HG03565 (cell line): ENCODE data around the gene NDUFS6.
"Not testable (repeated sequence)": the region's sequence is repeated elsewhere in the genome, so short reads cannot be mapped to it uniquely, and the experiment has no call there.

ENCODE experiments used
- ATAC-seq: cut with Tn5 transposase; IDR thresholded peaks from one replicate; pipeline ENCODE4 v1.9.1; 2021; ENCODE audit warnings: mild to moderate bottlenecking, moderate library complexity; ENCODE audit not compliant: unreplicated experiment

The NDUFS6 gene

DNA sequence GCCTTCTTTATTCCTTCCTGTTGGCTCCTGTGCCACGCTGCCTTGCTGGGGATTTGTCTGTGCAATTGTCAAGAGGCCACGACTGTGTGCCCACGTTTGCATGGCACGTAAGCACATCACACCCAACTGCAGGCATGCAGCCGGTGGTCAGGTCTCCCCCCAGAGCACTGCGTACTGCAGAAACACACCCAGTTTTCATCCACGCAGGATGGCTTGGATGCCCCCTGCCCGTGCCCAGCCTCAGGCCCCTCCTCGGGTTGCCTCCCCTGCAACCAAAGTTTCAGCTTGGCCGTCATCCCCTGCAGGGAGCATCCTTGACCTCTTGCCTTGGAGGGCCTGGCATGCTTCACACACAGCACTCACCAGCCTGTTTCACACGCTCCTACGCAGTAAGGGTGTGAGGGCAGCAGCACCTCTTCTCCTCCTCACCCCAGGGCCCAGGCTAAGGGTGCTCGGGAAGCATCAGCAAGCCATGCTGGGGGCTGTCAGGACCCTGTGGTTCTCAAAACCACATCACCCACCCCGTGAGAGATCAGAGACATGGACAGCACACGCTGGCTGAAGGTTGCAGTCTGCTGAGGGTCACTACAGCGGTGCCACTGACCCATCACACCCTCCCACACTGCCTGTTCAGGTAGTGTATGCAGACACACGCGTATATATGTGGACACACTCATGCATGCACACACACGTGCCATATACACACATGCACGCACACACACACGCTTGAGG is 4.7 kb upstream of the NDUFS6 start:
- ATAC-seq = no peak

DNA sequence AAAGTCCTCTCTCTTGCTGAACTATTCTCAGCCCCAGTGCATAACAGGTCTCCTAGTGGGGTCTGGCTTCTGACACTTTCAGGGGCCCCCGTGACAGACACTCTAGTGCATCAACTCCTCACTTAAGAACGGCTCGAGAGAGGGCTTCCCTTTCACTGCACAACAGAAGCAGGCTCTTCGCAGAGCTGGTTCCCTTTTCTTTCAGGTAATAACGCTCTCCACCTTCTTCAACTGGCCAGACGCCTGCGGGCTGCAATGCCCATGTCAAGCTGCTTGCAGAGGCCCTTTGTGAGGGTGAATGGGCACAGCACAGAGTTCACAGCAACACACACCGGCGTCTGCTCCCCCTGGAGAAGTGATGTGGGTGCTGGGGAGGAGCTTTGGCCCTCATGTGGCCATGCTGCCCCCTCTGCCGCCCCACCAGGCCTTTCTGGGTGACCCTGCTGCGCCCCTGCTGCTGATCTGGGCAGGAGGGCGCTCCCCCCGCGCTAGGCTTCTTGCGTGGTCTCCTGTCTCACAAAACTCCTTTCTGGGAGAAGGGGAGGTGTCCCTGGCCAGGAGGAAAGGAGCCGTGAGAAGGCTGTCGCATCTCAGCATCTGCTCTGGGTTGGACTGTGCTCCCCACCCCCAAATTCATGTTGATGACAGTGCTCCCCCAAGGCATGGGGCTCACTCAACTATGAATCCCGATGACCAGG is 4.0 kb upstream of the NDUFS6 start:
- no peak for ATAC-seq

DNA sequence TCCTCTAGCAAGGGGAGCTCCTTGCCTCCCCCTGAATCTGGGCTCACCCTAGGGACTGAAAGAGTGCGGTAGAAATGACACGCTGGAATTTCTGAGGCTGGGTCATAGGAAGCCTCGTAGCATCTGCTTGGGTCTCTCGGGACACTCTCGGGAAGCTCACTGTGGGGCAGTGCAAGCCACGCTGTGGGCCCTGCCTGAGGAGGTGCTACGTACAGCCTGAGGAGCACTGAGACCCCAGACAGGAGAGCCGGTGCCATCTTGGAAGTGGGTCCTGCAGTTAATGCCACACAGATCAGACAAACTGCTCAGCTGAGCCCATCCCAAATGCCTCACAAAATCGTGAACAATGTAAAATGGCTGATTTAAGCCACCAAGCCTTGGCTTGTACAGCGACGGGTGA is 3.4 kb upstream of the NDUFS6 start:
- no peak for ATAC-seq

DNA sequence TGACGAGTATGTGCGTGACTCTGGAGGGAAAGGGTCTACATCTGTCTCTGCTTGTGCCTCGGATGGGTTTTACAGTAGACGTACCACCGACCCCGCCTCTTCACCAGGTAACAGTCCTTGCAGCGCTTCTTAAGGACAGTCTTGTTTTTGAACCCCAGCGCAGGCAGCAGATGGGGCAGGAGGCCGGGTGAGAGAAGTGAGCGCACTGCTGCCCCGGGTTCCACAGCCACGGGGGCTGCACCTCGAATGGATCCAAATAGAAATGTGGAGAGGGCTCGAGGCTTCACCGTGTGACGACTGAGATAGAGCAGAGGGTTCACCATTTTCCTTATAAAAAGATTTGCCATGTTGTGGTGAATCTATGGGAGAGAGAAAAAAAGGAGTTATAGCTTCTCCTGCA is 2.6 kb upstream of the NDUFS6 start:
- not testable (repeated sequence) for ATAC-seq

DNA sequence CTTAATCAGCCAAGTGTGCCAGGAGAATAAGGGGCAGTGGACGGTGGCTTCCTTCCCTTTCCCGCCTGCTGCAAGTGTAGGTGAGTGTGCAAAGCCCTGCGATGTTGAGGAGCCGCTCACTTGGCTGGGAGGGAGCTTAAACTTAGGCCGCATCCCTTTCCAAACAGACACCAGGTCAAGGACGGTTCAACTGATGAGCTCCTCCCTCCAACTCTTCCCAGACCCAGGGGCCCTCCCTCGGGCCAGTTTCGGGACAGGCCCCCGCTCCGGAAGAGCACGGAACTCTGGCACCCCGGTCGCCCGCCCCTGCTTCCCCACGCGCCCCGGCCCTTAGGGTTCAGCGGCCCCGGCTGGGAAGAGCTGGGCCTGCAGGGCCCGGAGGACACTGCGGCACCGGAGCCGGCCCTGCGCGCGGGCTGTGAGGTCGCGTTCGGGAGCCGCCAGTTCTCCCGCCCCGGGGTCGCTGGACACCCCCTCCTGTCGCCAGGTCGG is 2.1 kb upstream of the NDUFS6 start:
- peak; percentile 11 for ATAC-seq

DNA sequence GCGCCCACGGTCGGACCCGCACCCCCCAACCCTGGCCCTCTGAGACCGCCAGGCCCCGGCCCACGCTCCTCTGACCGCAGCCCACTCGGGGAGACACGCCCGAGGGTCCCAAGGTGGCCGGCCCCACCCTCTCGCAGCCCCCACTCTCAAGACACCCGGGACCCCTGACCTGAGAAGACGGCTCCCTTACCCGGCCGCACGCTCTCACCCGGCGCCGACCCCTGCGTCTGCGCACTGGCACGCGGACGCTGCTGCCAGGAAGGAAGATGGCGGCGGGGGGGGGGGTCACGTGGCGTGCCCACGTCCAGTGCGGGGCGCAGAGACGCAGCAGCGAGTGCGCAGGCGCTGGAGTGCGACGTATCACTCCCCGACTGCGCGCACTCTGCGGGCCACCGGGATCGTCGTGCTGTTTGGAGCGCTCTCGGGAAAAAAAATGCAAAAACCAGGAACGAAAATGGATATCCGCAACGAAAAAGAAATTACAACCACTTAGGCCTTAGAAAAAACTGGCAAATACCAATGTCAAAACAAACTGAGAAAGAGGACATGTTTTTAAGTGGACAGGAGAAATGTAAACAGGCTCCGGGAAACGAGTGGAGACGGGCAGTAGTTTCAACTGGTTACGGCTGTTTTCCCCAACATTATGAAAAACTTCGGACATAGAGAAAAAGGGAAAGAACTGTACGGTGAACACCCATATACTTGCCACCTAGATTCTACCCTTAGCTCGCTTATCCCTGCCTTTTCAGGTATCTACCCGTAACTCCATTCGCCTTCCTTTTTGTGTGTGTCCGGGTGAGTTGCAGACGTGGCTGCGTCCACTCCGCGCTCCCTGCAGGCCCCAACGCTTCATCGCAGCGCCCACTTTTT is 1.4 kb upstream of the NDUFS6 start, which contains the start of gene MRPL36:
Gene MRPL36 (minus strand): TSS at position 236 of the 870 bp plus-strand sequence. CDS start 902 bp downstream, outside the sequence.
- peak; percentile 45 for ATAC-seq

DNA sequence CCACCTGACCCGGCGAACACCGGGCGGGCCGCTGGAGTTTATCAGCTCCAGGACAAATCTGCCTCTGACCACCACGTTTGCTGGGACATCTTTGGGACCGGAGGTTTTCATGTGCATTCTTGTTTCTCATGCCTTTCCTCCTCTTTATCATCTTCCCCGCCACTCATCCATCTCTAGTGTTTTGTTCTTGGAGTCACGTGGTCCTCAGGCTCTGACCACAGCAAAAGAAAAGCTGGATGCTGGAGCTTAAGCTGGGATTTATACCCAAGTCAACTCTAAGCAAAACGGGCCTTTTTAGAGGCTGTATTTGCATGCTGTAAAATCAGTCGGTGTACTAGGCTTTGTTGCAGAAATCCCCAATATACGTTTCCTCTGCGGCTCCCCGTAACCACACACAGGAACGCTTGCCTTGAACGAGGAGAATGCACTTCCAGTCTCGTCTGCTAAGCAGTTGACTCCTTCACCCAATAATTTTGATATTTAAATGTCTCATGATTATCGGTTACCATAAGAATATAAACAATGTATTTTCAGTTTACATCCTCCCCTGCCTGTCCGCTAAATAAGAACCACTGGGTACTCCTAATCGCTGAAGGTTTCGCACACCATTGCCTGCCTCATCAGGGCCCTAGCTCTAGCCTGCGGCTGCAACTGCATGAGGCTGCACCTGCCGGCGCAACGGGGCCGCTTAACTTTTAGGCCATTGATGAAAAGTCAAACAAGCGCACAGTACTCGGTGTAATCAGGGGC is 560 bp upstream of the NDUFS6 start:
- peak; percentile 18 for ATAC-seq

DNA sequence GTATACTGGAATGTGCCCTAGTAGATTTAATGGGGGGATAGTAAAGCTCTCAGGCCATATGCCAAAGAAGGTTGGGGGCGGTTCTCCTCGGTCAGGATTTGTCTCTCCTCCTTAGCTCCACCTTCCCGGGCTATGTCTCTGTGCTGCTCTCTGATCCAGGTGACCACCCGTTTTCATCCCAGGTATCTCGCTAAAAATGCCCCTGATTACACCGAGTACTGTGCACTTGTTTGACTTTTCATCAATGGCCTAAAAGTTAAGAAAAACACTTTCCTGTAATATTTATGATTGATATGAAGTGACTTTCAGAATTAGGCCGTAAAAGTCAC is 724 bp downstream of the NDUFS6 start:
- ATAC-seq = no peak

DNA sequence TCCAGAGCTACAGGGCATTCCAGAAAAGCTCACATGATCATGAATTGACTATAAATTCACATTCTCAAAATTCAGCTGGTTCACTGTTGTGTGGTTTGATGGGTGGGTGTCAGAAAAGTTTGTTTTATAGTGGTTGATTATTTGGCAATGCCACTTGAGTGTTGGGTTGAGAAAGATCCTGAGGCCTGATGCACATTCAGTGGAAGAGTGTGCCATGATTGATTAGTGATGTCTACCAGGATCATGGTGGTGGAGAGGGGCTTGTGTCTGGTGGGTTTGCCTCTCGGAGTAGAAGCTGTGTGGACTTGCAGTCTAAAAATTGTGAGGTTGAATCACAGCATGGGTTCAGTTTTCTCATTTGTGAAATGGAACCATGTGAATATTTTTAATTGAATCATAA is 2.0 kb downstream of the NDUFS6 start:
- ATAC-seq = no peak

DNA sequence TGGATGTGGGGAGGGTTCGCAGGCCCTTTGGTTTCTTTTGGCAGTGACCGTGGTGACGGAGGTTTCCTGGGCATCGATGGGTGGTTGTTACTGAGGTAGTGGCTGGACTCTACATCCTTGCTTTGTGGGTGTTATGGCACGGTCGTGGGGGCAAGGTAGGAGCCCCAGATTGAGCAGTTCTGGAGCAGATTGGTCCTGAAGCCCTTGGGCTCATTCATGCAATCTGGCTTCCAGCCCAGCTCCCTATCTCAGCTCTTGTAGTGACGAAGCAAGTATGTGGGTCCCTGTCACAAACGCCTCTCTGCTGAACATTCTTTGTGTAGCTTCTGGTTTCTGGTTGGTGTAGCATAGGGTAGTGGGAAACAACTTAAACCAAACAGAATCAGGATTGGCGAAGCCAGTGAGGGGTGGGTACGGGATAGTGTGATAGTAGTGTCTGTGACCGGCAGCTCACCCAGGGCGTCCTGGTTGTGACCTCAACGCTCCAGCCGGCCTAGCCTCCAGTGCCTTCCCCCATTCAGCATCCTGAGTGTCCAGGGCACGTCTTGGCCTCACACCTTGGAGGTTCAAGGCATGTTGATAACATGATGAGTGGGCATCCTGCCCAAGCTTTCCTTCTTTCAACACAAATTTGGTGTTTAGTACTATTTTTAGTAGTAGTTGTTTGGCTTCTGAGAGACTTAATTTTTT is 2.9 kb downstream of the NDUFS6 start:
- ATAC-seq = no peak

DNA sequence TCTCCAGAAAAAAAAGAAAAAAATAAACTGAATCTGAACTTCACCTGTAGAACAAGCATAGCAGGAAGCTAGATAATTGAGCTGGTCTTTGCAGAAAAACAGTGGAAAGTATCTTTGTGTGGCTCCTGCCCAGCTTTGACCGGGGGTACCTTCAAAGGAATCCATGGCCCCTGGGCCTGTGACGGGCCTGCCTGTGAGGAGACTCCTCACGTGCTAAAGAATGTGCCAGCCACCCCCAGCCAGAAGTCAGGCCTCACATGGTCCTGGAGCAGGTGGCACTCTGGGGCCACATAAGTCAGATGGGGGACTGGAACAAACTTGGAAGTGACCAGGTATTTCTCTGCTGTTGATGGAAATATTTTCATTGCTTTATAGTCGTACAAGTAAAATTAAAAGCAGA is 4.1 kb downstream of the NDUFS6 start:
- no peak for ATAC-seq

DNA sequence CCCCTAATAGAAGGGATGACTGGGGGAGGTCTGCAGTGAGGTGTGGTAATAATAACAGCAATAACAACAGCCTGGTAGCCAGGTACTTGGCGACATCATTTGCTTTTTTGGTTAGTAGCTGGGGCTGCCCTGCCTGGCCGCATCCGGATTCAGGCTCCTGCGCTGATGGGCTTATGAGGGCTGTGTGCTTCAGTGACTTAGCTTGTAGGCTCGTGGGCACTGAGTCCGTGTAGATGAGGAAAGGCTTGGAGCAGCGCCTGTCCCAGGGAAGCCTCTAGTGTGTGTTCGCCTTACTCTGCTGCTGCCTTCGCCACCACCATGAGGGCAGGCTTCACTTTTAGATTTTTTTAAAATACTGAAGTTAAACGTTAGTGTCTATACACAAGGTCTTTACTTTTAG is 4.5 kb downstream of the NDUFS6 start:
- ATAC-seq = no peak

DNA sequence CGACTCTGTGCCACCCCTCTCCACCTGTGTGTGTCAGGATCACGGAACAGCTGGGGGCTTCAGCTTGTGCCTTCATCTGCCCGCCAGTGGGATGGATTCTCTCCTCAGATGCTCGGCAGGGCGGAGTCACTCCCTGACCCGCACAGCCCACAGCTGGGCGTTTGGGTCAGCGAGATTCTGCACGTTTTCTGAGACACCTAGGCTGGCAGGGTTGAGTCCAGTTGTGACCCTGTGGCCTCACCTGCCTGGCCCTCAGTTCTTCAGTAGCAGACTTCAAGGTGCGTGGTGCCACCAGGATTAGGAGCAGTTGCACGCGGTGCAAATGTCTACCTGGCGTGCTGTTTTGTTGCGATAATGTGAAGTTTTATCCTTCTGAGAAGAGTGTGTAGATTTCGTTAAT is 5.0 kb downstream of the NDUFS6 start:
- no peak for ATAC-seq

DNA sequence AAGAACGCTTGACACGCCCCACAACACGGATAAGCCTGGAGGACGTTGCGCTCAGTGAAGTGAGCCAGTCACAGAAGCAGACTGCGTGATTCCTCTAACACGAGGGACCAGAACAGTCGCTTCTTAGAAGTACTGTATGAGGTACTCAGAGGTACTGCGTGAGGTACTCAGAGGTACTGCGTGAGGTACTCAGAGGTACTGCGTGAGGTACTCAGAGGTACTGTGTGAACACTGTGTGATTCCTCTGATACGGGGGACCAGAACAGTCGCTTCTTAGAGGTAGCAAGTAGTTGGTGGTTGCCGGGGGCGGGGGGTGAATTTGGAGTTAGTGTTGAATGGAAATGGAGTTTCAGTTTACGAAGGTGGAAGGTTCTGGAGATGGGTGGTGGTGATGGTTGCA is 5.8 kb downstream of the NDUFS6 start:
- ATAC-seq = no peak

DNA sequence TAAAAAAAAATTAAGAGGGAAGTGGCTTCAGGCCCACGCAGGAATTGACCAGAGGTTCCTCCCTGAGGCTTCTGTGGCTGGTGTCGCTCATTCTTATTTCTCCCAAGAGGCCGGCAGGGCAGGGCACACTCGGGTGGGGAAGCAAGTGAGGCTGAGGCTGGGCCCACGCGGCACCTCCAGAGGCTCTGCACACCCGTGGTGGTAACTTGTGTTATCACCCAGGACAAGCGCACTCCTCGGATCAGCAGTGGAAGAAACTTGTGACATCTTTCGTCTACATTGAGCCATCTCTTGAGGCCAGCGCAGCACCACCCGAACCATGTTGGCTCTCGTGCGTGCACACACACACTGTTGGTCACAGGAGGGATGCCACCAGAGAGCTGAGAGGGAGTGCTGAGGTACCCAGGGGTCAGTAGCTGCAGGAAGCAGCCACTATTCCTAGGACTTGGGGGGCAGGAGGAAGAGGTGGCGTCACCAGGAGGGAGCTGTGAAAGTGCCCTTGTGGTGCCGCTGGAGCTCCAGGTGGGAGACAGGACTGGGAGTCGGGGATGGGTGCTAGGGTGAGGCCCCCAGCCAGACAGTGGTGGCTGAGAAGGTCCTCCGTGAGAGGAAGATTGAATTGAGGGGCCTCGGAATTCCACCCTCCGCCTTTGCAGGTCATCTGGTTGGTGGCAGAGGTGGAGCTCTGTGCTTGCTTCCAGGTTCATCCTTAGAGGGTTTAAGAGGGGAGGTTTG is 6.4 kb downstream of the NDUFS6 start:
- no peak for ATAC-seq

DNA sequence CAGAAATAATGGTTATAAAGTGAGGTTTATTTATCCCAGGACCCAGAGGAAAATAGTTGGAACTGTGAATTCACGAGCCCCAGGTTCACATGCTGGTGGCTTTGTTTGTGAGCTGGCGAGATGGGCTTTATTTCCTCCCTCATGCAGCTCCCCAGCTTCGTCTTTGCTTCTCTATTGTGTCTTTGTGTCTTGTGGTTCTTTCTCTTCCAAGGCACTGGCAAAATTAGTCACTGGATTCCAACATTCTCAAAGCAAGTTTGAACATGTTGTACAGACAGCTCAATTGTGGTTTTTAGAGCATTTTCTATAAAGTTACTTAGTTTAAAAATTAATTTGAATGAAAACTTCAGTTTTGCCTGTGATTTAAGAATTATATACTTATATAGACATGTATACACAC is 7.2 kb downstream of the NDUFS6 start:
- no peak for ATAC-seq

DNA sequence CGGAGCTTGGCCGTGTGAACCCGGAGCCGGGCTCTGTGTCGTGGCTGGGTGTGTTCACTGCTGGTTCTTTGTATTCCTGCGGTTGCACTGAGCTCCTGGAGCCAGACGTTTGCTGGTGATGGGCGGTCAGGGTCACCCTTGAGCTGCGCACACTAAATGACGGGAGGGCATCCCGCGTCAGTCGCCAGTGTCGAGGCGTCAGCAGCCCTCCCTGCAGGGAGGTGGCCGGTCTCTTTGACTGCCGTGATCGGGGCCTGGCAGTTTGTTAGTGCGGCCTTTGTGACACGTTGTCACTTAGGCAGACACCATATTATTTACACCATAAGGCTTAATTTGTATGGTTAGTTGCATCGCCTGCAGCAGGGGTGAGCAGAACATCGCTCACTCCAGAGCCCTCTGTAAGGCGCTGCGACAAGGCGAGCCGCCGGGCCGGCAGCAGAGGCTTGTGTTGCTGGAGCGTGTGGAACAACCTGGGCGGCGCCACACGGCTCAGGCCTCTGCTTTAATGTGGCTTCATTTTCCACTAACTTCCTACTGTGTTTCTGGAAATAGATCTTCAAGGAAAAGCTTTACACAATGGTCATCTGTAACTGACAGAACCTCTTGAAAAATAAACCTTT is 8.3 kb downstream of the NDUFS6 start:
- ATAC-seq = no peak

DNA sequence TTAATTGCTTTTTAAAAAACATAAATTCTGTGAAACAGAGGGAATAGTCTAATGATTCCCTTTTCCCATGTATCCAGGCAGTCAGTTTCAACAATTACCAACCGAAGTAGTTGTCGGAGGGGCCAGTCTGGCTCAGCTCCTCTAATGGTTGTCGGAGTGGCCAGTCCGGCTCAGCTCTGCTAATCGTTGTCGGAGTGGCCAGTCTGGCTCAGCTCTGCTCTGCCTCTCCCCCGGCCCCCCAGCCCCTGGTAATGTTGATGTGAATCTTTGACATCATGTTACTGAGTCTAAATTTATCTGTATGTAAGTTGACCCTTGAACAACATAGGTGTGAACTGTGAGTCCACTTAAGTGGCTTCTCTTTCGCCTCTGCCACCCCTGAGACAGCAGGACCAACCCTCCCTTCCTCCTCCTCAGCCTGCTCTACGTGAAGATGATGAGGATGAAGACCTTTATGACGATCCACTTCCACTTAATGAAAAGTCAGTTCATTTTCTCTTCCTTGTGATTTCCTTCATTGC is 9.4 kb downstream of the NDUFS6 start:
- no peak for ATAC-seq
